Pancreas (tissue), 10 donors: ENCODE measurements around the gene ABCA10. TPM values are rescaled to one million over a fixed set of nuclear protein-coding genes. Genes with fewer than 3 reads are reported as not detected.

Experiments used
- ATAC-seq, 4 donors: fragments of 200-7000 bp; cut with Tn5 transposase; one replicate each; pipeline versions ENCODE4 v1.8.0 to v1.9.1; 2020; ENCODE audit warnings: mild to moderate bottlenecking in 4 of 4, moderate library complexity in 4 of 4
- DNase-seq, 6 donors: peaks; one replicate each; pipeline ENCODE4 v3.0.0-alpha.2; 2020
- FAIRE-seq: peaks from 2 replicates; lab custom pipeline; 2012; peaks lifted over from hg19 to GRCh38; lab: Jason Lieb, UNC
- H3K27ac ChIP-seq, 4 donors: fragments of 200-600 bp; sonication (generic); 1 replicate in 3 of 4; 2 replicates in 1 of 4; pipeline versions ENCODE4 v1.5.0 to v1.8.0; 2020
- H3K27me3 ChIP-seq, 4 donors: fragments of 200-600 bp; one replicate each; pipeline ENCODE4 v1.8.0; 2021
- H3K36me3 ChIP-seq, 3 donors: fragments of 200-600 bp; sonication (generic) in 1 of 3; one replicate each; pipeline versions ENCODE4 v1.5.0 to v1.8.0; 2020 to 2021
- H3K4me1 ChIP-seq, 3 donors: fragments of 200-600 bp; one replicate each; pipeline ENCODE4 v1.8.0; 2021
- H3K4me3 ChIP-seq, 4 donors: fragments of 200-600 bp; sonication (generic) in 2 of 4; one replicate each; pipeline versions ENCODE4 v1.5.0 to v1.8.0; 2020 to 2021
- H3K9me3 ChIP-seq, 4 donors: fragments of 200-600 bp; one replicate each; pipeline ENCODE4 v1.8.0; 2021
- CTCF ChIP-seq, 4 donors: fragments of 200-600 bp; sonication (generic) in 3 of 4; IDR thresholded peaks; one replicate each; pipeline versions ENCODE4 v1.5.0 to v1.8.0; 2021; ENCODE audit warnings: antibody characterized with exemption in 4 of 4
- WGBS, 2 donors: extraction: QIAGEN DNeasy Blood & Tissue Kit; methylation state at CpG; one replicate each; pipeline ENCODE4 v1.1.7; 2013; 5-methylcytosine and 5-hydroxymethylcytosine counted together
- intact Hi-C, 3 donors: fragments of 100-400 bp; cut with DNase I; formaldehyde crosslinking; loops; one replicate each; pipeline versions ENCODE4 v1.11.1 to v1.14.2; 2022
- polyA plus RNA-seq, 2 donors: library from polyadenylated mRNA; stranded (reverse); fragments of 200-250 nt; gene quantifications; one replicate each; pipeline ENCODE4 v1.2.3, GENCODE V29; 2013
- total RNA-seq, 6 donors: library from RNA; stranded (reverse); fragmentation: NEBNext Ultra II Directional in 4 of 6; extraction: Animal tissue kit (Norgen Biotek cat#: 25700) in 4 of 6; gene quantifications; one replicate each; pipeline versions ENCODE4 v1.2.1 to v1.2.4, GENCODE V29; 2021 to 2023
- donor health status: healthy with polysubstance abuse.
- donor health status: DM: no; HTN: no; CAD: no; lungs with moderate emphysema.
- donor health status: DM: no; HTN: no; CAD: no.
- donor health status: control.
- donor health status: control.
- donor health status: Bipolar disorder and iron deficiency.
- donor health status: DM: yes; HTN: yes; CAD: no.
- donor health status: DM: no; HTN: no; CAD: no.
- donor health status: DM: no; HTN: no; CAD: no.
- donor health status: DM: yes; HTN: yes; CAD: no.

The ABCA10 gene
- total and polyA plus RNA-seq, 8 donors: 1.6 to 18.5 (median 4.7) TPM

GRCh38 chr17:69147460-69147859 is 81.2 kb downstream of the ABCA10 start:
- DNase-seq (no peak), ATAC-seq (no peak), FAIRE-seq (no peak)
- Histone ChIP-seq H3K27me3 (no peaks in the 10 kb centered on the region), H3K4me3 (no peak overlapping the region), H3K36me3 (peaks cover 0 to 16% (median 0%) of the 10 kb centered on the region in 3 donors), H3K27ac (no peak overlapping the region), H3K9me3 (no peaks in the 10 kb centered on the region), H3K4me1 (peaks cover 0 to 4% (median 2%) of the 10 kb centered on the region in 3 donors)
- 83 to 84% methylated on average over 2 of the region's 2 CpGs for WGBS, 2 donors
- TF ChIP-seq CTCF (IDR thresholded peaks at IDR 0.05): no peak
- intact Hi-C loops: no loop called here

- intact Hi-C loops: no loop called here
- H3K4me1 ChIP-seq: peaks cover 0 to 13% (median 9%) of the 10 kb centered on the region in 3 donors
- no peaks in the 10 kb centered on the region for H3K9me3 ChIP-seq
- no peaks in the 10 kb centered on the region for H3K27me3 ChIP-seq
- peaks cover 0 to 5% (median 0%) of the 10 kb centered on the region in 3 donors for H3K36me3 ChIP-seq
- ATAC-seq (no peak), DNase-seq (no peak), FAIRE-seq (no peak)
- WGBS, 2 donors: 93 to 97% methylated on average over 2 of the region's 2 CpGs
- H3K4me3 ChIP-seq: no peak overlapping the region
- H3K27ac ChIP-seq: no peak overlapping the region
- TF ChIP-seq CTCF (IDR thresholded peaks at IDR 0.05): no peak
Measured at GRCh38 chr17:69144331-69145255, 84.0 kb downstream of the ABCA10 start.

GRCh38 chr17:69143683-69144231 is 84.9 kb downstream of the ABCA10 start:
- FAIRE-seq: no peak

GRCh38 chr17:69143151-69143550 is 85.5 kb downstream of the ABCA10 start:
- 91 to 94% methylated on average over 1 of the region's 1 CpG for WGBS, 2 donors
- H3K27me3 ChIP-seq: no peaks in the 10 kb centered on the region
- no peak overlapping the region for H3K4me3 ChIP-seq
- H3K27ac ChIP-seq: no peak overlapping the region
- ATAC-seq (no peak), FAIRE-seq (no peak), DNase-seq (no peak)
- intact Hi-C loops: no loop called here
- no peaks in the 10 kb centered on the region for H3K36me3 ChIP-seq
- H3K9me3 ChIP-seq: no peaks in the 10 kb centered on the region
- H3K4me1 ChIP-seq: peaks cover 0 to 13% (median 9%) of the 10 kb centered on the region in 3 donors
- no peak for TF ChIP-seq CTCF (IDR thresholded peaks at IDR 0.05)

More at GRCh38 chr17:69143683-69144231, 84.9 kb downstream of the ABCA10 start:
- ATAC-seq (no peak), DNase-seq (no peak)
- peaks cover 0 to 13% (median 9%) of the 10 kb centered on the region in 3 donors for H3K4me1 ChIP-seq
- no peaks in the 10 kb centered on the region for H3K9me3 ChIP-seq
- no peaks in the 10 kb centered on the region for H3K27me3 ChIP-seq
- H3K27ac ChIP-seq: no peak overlapping the region
- intact Hi-C loops: no loop called here
- 95 to 98% methylated on average over 3 of the region's 3 CpGs for WGBS, 2 donors
- H3K4me3 ChIP-seq: no peak overlapping the region
- no peak for TF ChIP-seq CTCF (IDR thresholded peaks at IDR 0.05)
- H3K36me3 ChIP-seq: no peaks in the 10 kb centered on the region
